Left forelimb (tissue), 1 donor: ENCODE data around the gene ALX3.

Experiments
- DNase-seq: peaks from one replicate; pipeline ENCODE4 v3.0.0-alpha.2; 2018; ENCODE audit warnings: low spot score

ALX3 gene

GRCh38 chr1:110065841-110066240 lies 4.6 kb downstream of the ALX3 start:
- no peak for DNase-seq

- DNase-seq = no peak
These were observed 5.7 kb downstream of the ALX3 start for GRCh38 chr1:110064576-110065337.

GRCh38 chr1:110063781-110064180 lies 6.7 kb downstream of the ALX3 start:
- DNase-seq = no peak

GRCh38 chr1:110062612-110063011 lies 7.9 kb downstream of the ALX3 start:
- no peak for DNase-seq

GRCh38 chr1:110061341-110061740 lies 9.1 kb downstream of the ALX3 start:
- no peak for DNase-seq

- DNase-seq = no peak
These were observed 9.8 kb downstream of the ALX3 start for GRCh38 chr1:110060662-110061060.

GRCh38 chr1:110060034-110060661 lies 10.3 kb downstream of the ALX3 start:
- DNase-seq = no peak

GRCh38 chr1:110059133-110059863 lies 11.2 kb downstream of the ALX3 start:
- no peak for DNase-seq

- no peak for DNase-seq
These were observed 11.9 kb downstream of the ALX3 start for GRCh38 chr1:110058591-110058990.

GRCh38 chr1:110057963-110058518 lies 12.4 kb downstream of the ALX3 start:
- no peak for DNase-seq

- no peak for DNase-seq
These were observed 13.7 kb downstream of the ALX3 start for GRCh38 chr1:110056776-110057175.

GRCh38 chr1:110056285-110056683 lies 14.2 kb downstream of the ALX3 start:
- DNase-seq = no peak

GRCh38 chr1:110055493-110056284 lies 14.8 kb downstream of the ALX3 start:
- no peak for DNase-seq

GRCh38 chr1:110053552-110054428 lies 16.7 kb downstream of the ALX3 start:
- peak; percentile 79 for DNase-seq

- no peak for DNase-seq
These were observed 19.2 kb downstream of the ALX3 start for GRCh38 chr1:110051262-110051648.

GRCh38 chr1:110050602-110051261 lies 19.7 kb downstream of the ALX3 start:
- DNase-seq = no peak

GRCh38 chr1:110049801-110050601 lies 20.5 kb downstream of the ALX3 start:
- DNase-seq = no peak

GRCh38 chr1:110048923-110049601 lies 21.4 kb downstream of the ALX3 start:
- no peak for DNase-seq

- no peak for DNase-seq
These were observed 22.2 kb downstream of the ALX3 start for GRCh38 chr1:110048240-110048639.
